Measurements from ENCODE around the gene BNIP5. TPM values are rescaled to one million over a fixed set of nuclear protein-coding genes. Genes with fewer than 3 reads are reported as not detected.
A peak's percentile ranks its signal among the peaks of the same experiment; 100 is the strongest.

Gene BNIP5
- total and polyA plus RNA-seq, 9 donors = 0.01 to 1.4 (median 0.12) TPM; not detected in 4

- H3K9me3 ChIP-seq = no peaks in the 10 kb centered on the region
- intact Hi-C loops (cut with DNase I) = no loop called here
- peak in 1 of 5 donors; percentile 28 for DNase-seq
- 91 to 100% (median 99%) methylated on average over 4 of the region's 4 CpGs for WGBS, 3 donors
- no peaks in the 10 kb centered on the region for H3K27me3 ChIP-seq
- no peak overlapping the region for H3K4me3 ChIP-seq
- no peak overlapping the region for H3K27ac ChIP-seq
- no peaks in the 10 kb centered on the region for H3K36me3 ChIP-seq
- peaks cover 6% of the 10 kb centered on the region for H3K4me1 ChIP-seq (ENCODE audit: insufficient read depth)
- TF ChIP-seq POLR2A (IDR thresholded peaks at IDR 0.05) (no peak), CTCF (IDR thresholded peaks at IDR 0.05) (no peak), EP300 (IDR thresholded peaks at IDR 0.05) (no peak)
Observed at GRCh38 chr6:36374194-36374593, 37.5 kb upstream of the BNIP5 start.

- WGBS, 3 donors = 40 to 62% (median 52%) methylated on average over 15 of the region's 15 CpGs
- intact Hi-C loops (cut with DNase I) = no loop called here
- Histone ChIP-seq H3K36me3 (no peaks in the 10 kb centered on the region), H3K27me3 (no peaks in the 10 kb centered on the region), H3K9me3 (no peaks in the 10 kb centered on the region), H3K4me1 (ENCODE audit: insufficient read depth) (peaks cover 6% of the 10 kb centered on the region), H3K27ac (no peak overlapping the region), H3K4me3 (no peak overlapping the region)
- TF ChIP-seq POLR2A (IDR thresholded peaks at IDR 0.05) (no peak), CTCF (IDR thresholded peaks at IDR 0.05) (no peak), EP300 (IDR thresholded peaks at IDR 0.05) (no peak)
- peak in 1 of 5 donors; percentile 52 for DNase-seq
Observed at GRCh38 chr6:36373368-36374019, 36.8 kb upstream of the BNIP5 start.

GRCh38 chr6:36372088-36372487, 35.4 kb upstream of the BNIP5 start:
- Histone ChIP-seq H3K27me3 (no peaks in the 10 kb centered on the region), H3K4me3 (no peak overlapping the region), H3K9me3 (no peaks in the 10 kb centered on the region), H3K36me3 (no peaks in the 10 kb centered on the region), H3K27ac (no peak overlapping the region), H3K4me1 (ENCODE audit: insufficient read depth) (peaks cover 6% of the 10 kb centered on the region)
- DNase-seq = peak in 1 of 5 donors; percentile 17
- WGBS, 3 donors = 88 to 91% (median 89%) methylated on average over 6 of the region's 6 CpGs
- intact Hi-C loops (cut with DNase I) = no loop called here
- TF ChIP-seq POLR2A (IDR thresholded peaks at IDR 0.05) (no peak), CTCF (IDR thresholded peaks at IDR 0.05) (no peak), EP300 (IDR thresholded peaks at IDR 0.05) (no peak)

GRCh38 chr6:36371211-36371610, 34.5 kb upstream of the BNIP5 start:
- intact Hi-C loops (cut with DNase I) = no loop called here
- H3K4me1 ChIP-seq (ENCODE audit: insufficient read depth) = peaks cover 6% of the 10 kb centered on the region
- H3K27me3 ChIP-seq = no peaks in the 10 kb centered on the region
- H3K27ac ChIP-seq = no peak overlapping the region
- WGBS, 3 donors = 90 to 93% (median 92%) methylated on average over 9 of the region's 9 CpGs
- TF ChIP-seq CTCF (IDR thresholded peaks at IDR 0.05) (no peak), EP300 (IDR thresholded peaks at IDR 0.05) (no peak), POLR2A (IDR thresholded peaks at IDR 0.05) (no peak)
- H3K36me3 ChIP-seq = no peaks in the 10 kb centered on the region
- DNase-seq = peak in 1 of 5 donors; percentile 26
- H3K4me3 ChIP-seq = no peak overlapping the region
- H3K9me3 ChIP-seq = no peaks in the 10 kb centered on the region

All from ovary (tissue), 9 donors.